H9 (cell line): ENCODE measurements around the gene GARNL3. TPM values are rescaled to one million over a fixed set of nuclear protein-coding genes. Genes with fewer than 3 reads are reported as not detected.

Experiments
- DNase-seq: peaks from one replicate; pipeline ENCODE4 v3.0.0-alpha.2; 2017
- H2AFZ ChIP-seq: one replicate; pipeline ENCODE4 v1.6.1; 2013; ENCODE audit warnings: mild to moderate bottlenecking, low read length, control low read depth, moderate library complexity
- H2AK5ac ChIP-seq: 2 replicates; pipeline ENCODE4 v1.6.1; 2013; ENCODE audit warnings: low read length, control low read depth, mixed read lengths; ENCODE audit not compliant: insufficient read length
- H2BK120ac ChIP-seq: one replicate; pipeline ENCODE4 v1.6.1; 2013; ENCODE audit warnings: low read depth, mild to moderate bottlenecking, low read length, control low read depth, inconsistent platforms; ENCODE audit not compliant: poor library complexity, severe bottlenecking
- H2BK12ac ChIP-seq: 2 replicates; pipeline ENCODE4 v1.6.1; 2013; ENCODE audit warnings: low read length, control low read depth, mixed read lengths, low read depth; ENCODE audit not compliant: insufficient read length
- H2BK15ac ChIP-seq: 2 replicates; pipeline ENCODE4 v1.6.1; 2013; ENCODE audit warnings: low read depth, low read length, control low read depth
- H2BK20ac ChIP-seq: one replicate; pipeline ENCODE4 v1.6.1; 2013; ENCODE audit warnings: low read depth, mild to moderate bottlenecking, low read length, control low read depth, inconsistent platforms; ENCODE audit not compliant: poor library complexity, severe bottlenecking
- H2BK5ac ChIP-seq: 2 replicates; pipeline ENCODE4 v1.6.1; 2013; ENCODE audit warnings: low read length, control low read depth, mixed read lengths; ENCODE audit not compliant: insufficient read length
- H3K14ac ChIP-seq: 2 replicates; pipeline ENCODE4 v1.6.1; 2013; ENCODE audit warnings: low read length, control low read depth; ENCODE audit not compliant: insufficient read depth
- H3K18ac ChIP-seq: 2 replicates; pipeline ENCODE4 v1.6.1; 2013; ENCODE audit warnings: low read depth, mild to moderate bottlenecking, mixed read lengths, low read length, control low read depth; ENCODE audit not compliant: insufficient read length
- H3K23ac ChIP-seq: 2 replicates; pipeline ENCODE4 v1.6.1; 2013; ENCODE audit warnings: low read length, control low read depth, mixed read lengths, low read depth; ENCODE audit not compliant: insufficient read length
- H3K23me2 ChIP-seq: 2 replicates; pipeline ENCODE4 v1.6.1; 2013; ENCODE audit warnings: low read depth, mild to moderate bottlenecking, mixed read lengths, low read length, control low read depth; ENCODE audit not compliant: insufficient read length, poor library complexity, severe bottlenecking
- H3K27ac ChIP-seq: 2 replicates; pipeline ENCODE4 v1.5.1; 2013; ENCODE audit warnings: low read length, control low read depth, mixed read lengths, low read depth; ENCODE audit not compliant: insufficient read length
- H3K27me3 ChIP-seq: 2 replicates; pipeline ENCODE4 v1.6.1; 2013; ENCODE audit warnings: low read length, control low read depth, inconsistent platforms; ENCODE audit not compliant: insufficient read depth
- H3K4ac ChIP-seq: 2 replicates; pipeline ENCODE4 v1.6.1; 2013; ENCODE audit warnings: low read depth, mild to moderate bottlenecking, control low read depth, inconsistent platforms, low read length, moderate library complexity
- H3K4me1 ChIP-seq: 2 replicates; pipeline ENCODE4 v1.6.1; 2013; ENCODE audit warnings: low read length, control low read depth, inconsistent platforms; ENCODE audit not compliant: insufficient read depth
- H3K4me2 ChIP-seq: 2 replicates; pipeline ENCODE4 v1.6.1; 2013; ENCODE audit warnings: low read length, control low read depth, mixed read lengths; ENCODE audit not compliant: insufficient read length, insufficient read depth
- H3K56ac ChIP-seq: 2 replicates; pipeline ENCODE4 v1.6.1; 2013; ENCODE audit warnings: low read depth, mild to moderate bottlenecking, mixed read lengths, low read length, control low read depth; ENCODE audit not compliant: insufficient read length
- H3K79me1 ChIP-seq: 2 replicates; pipeline ENCODE4 v1.6.1; 2013; ENCODE audit warnings: low read depth, mild to moderate bottlenecking, moderate library complexity, low read length, control low read depth, inconsistent platforms; ENCODE audit not compliant: insufficient read depth, poor library complexity, severe bottlenecking
- H3K79me2 ChIP-seq: 2 replicates; pipeline ENCODE4 v1.6.1; 2013; ENCODE audit warnings: low read length, control low read depth, inconsistent platforms; ENCODE audit not compliant: insufficient read depth
- H3K9ac ChIP-seq: 2 replicates; pipeline ENCODE4 v1.6.1; 2013; ENCODE audit warnings: low read length, control low read depth, mixed read lengths; ENCODE audit not compliant: insufficient read length; ENCODE audit errors: extremely low read depth
- H3K9me3 ChIP-seq: one replicate; pipeline ENCODE4 v1.6.1; 2013; ENCODE audit warnings: low read depth, low read length, inconsistent platforms; ENCODE audit not compliant: control insufficient read depth
- H3T11ph ChIP-seq: one replicate; pipeline ENCODE4 v1.6.1; 2013; ENCODE audit warnings: mild to moderate bottlenecking, low read length, control low read depth, inconsistent platforms
- H4K20me1 ChIP-seq: one replicate; pipeline ENCODE4 v1.6.1; 2013; ENCODE audit not compliant: control insufficient read depth, insufficient read length, insufficient read depth
- H4K5ac ChIP-seq: 2 replicates; pipeline ENCODE4 v1.6.1; 2013; ENCODE audit warnings: low read depth, mild to moderate bottlenecking, mixed read lengths, low read length, control low read depth; ENCODE audit not compliant: insufficient read length
- H4K8ac ChIP-seq: replicated peaks from 2 replicates; pipeline ENCODE4 v1.6.1; 2013; ENCODE audit warnings: low read length, control low read depth, mixed read lengths, low read depth; ENCODE audit not compliant: insufficient read length
- H4K91ac ChIP-seq: 2 replicates; pipeline ENCODE4 v1.6.1; 2013; ENCODE audit warnings: low read depth, mild to moderate bottlenecking, moderate library complexity, mixed read lengths, low read length, control low read depth; ENCODE audit not compliant: insufficient read length
- H3K27ac Mint-ChIP-seq, 3 experiments: 2 replicates in 2 of 3; 3 replicates in 1 of 3; pipeline ENCODE4 v1.8.0; 2020 to 2021; ENCODE audit warnings: mixed read lengths in 3 of 3, mild to moderate bottlenecking in 1 of 3, moderate library complexity in 1 of 3
- H3K27me3 Mint-ChIP-seq: 2 replicates; pipeline ENCODE4 v1.8.0; 2021; ENCODE audit warnings: low read depth, mild to moderate bottlenecking, moderate library complexity, mixed read lengths
- H3K36me3 Mint-ChIP-seq, 3 experiments: 2 replicates in 2 of 3; 3 replicates in 1 of 3; pipeline ENCODE4 v1.8.0; 2020 to 2021; ENCODE audit warnings: low read depth in 3 of 3, mixed read lengths in 3 of 3; ENCODE audit not compliant: insufficient read depth in 1 of 3
- H3K4me1 Mint-ChIP-seq, 2 experiments: 2 replicates each; pipeline ENCODE4 v1.8.0; 2020; ENCODE audit warnings: mixed read lengths in 2 of 2
- H3K4me3 Mint-ChIP-seq, 2 experiments: 2 replicates in 1 of 2; 3 replicates in 1 of 2; pipeline ENCODE4 v1.8.0; 2020 to 2021; ENCODE audit warnings: mild to moderate bottlenecking in 2 of 2, mixed read lengths in 2 of 2, moderate library complexity in 1 of 2
- H3K9me3 Mint-ChIP-seq, 2 experiments: 2 replicates in 1 of 2; 3 replicates in 1 of 2; pipeline ENCODE4 v1.8.0; 2020; ENCODE audit warnings: mild to moderate bottlenecking in 2 of 2, mixed read lengths in 2 of 2, moderate library complexity in 1 of 2
- CTCF ChIP-seq: fragments of 200-600 bp; sonication (generic); conservative IDR thresholded peaks from 3 replicates; pipeline ENCODE4 v1.8.0; 2021; ENCODE audit warnings: antibody characterized with exemption, mild to moderate bottlenecking
- WGBS: extraction: QIAGEN DNeasy Blood & Tissue Kit; methylation state at CpG from one replicate; pipeline ENCODE4 v1.1.7; 2013; ENCODE audit warnings: missing lambda C conversion rate, low lambda C conversion rate, mixed read lengths; ENCODE audit not compliant: insufficient read length; ENCODE audit errors: extremely low coverage; 5-methylcytosine and 5-hydroxymethylcytosine counted together
- total RNA-seq: library from RNA; stranded (reverse); gene quantifications from 2 replicates; pipeline ENCODE4 v1.2.1, GENCODE V29; 2021

Gene GARNL3
- total RNA-seq, 1 experiment from 2014 or later: 8.7 TPM

DNA sequence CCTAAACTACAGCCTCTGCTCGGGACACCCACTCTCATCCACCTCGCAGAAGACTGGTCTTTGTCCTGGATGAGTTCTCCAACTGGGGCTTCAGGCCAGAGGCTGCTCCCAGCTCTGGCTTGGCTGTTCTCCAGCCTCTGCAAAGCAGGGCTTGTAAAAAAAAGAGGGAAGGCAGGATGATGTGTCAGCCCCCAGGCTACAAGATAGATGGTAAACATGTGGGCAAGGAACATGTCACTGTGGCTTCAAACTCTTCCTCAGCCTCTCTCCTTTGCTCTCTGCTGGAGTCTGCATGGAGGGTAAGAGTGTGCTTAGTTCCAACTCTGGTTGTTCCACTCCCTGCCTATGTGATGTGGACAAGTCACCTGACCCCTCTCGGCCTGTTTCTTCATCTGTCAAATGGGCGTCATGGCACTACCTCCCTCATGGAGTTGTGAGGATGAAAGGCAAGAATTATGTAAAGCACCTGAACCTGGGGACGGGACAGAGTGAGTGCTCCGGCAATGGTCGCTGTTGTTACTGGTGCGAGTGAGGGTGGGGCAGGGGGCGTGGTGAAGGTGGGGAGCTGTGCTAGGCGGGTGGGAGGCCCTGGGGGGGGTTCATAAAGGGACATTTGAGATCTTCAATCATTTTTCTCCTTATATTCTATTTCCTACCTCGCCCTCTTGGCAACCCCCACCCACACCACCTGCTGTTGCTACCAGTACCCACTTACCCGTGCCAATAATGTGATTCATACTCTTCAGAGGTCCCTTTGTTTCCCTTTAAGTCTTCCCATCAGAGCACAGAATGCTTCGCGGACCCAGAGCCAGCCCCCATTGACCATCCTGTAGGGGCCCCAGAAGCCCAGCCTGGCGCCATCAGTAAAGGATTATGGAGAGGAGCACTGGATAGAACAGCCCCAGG is 152.8 kb downstream of the GARNL3 start:
- WGBS: no CpG with 5 or more reads among the region's 15 CpGs
- H2BK5ac ChIP-seq: no peak overlapping the region
- no peak overlapping the region for H3K9ac ChIP-seq
- H3K4ac ChIP-seq: no peak overlapping the region
- no peak overlapping the region for H3K14ac ChIP-seq
- no peak overlapping the region for H2AFZ ChIP-seq
- Mint-ChIP-seq H3K27ac (no peak overlapping the region), H3K4me3 (no peak overlapping the region; a peak in 3 of 5 replicates), H3K27me3 (peaks cover 6% of the 10 kb centered on the region), H3K9me3 (no peaks in the 10 kb centered on the region), H3K4me1 (peaks cover 22 to 25% of the 10 kb centered on the region in 2 experiments), H3K36me3 (peaks cover 0 to 2% (median 0%) of the 10 kb centered on the region in 3 experiments; a peak in 2 of 7 replicates)
- TF ChIP-seq CTCF: no peak
- no peak overlapping the region for H3K56ac ChIP-seq
- no peaks in the 10 kb centered on the region for H3K79me2 ChIP-seq
- H3K23me2 ChIP-seq: no peaks in the 10 kb centered on the region
- H2BK120ac ChIP-seq: no peak overlapping the region
- H2BK15ac ChIP-seq: no peak overlapping the region
- DNase-seq: no peak
- H4K5ac ChIP-seq: no peak overlapping the region
- no peaks in the 10 kb centered on the region for H3K9me3 ChIP-seq
- H3K4me1 ChIP-seq: no peaks in the 10 kb centered on the region; the same call in 1 of the 2 replicates
- no peak overlapping the region for H2BK12ac ChIP-seq
- no peaks in the 10 kb centered on the region for H4K20me1 ChIP-seq
- H3K18ac ChIP-seq: no peak overlapping the region
- no peak overlapping the region for H3T11ph ChIP-seq
- H4K91ac ChIP-seq: no peak overlapping the region
- no peaks in the 10 kb centered on the region for H3K79me1 ChIP-seq
- H2AK5ac ChIP-seq: no peak overlapping the region
- no peak overlapping the region for H3K27ac ChIP-seq
- H3K23ac ChIP-seq: no peak overlapping the region
- no peak overlapping the region for H2BK20ac ChIP-seq
- H3K27me3 ChIP-seq: no peaks in the 10 kb centered on the region
- H4K8ac ChIP-seq: no peak overlapping the region
- H3K4me2 ChIP-seq: no peak overlapping the region
